Spleen (tissue), 11 donors: ENCODE measurements around the gene PLK5. TPM values are rescaled to one million over a fixed set of nuclear protein-coding genes. Genes with fewer than 3 reads are reported as not detected.
A peak's percentile ranks its signal among the peaks of the same experiment; 100 is the strongest.

Experiments used
- DNase-seq: peaks from one replicate; pipeline ENCODE4 v3.0.0-alpha.2; 2020
- H3K27ac ChIP-seq, 8 donors: fragments of 200-600 bp; sonication (generic) in 7 of 8; 1 replicate in 4 of 8; 2 replicates in 4 of 8; pipeline versions ENCODE4 v1.5.0 to v1.8.0; 2016 to 2021; ENCODE audit warnings: inconsistent platforms in 4 of 8, mild to moderate bottlenecking in 4 of 8, moderate library complexity in 1 of 8
- H3K27me3 ChIP-seq, 7 donors: fragments of 200-600 bp; sonication (generic) in 6 of 7; replicated peaks in 1 of 7; 1 replicate in 4 of 7; 2 replicates in 3 of 7; pipeline versions ENCODE4 v1.5.0 to v1.8.0; 2016 to 2021; ENCODE audit warnings: inconsistent platforms in 3 of 7, mild to moderate bottlenecking in 1 of 7
- H3K36me3 ChIP-seq, 6 donors: fragments of 200-600 bp; sonication (generic) in 5 of 6; 1 replicate in 4 of 6; 2 replicates in 2 of 6; pipeline versions ENCODE4 v1.5.0 to v1.8.0; 2016 to 2021; ENCODE audit warnings: inconsistent platforms in 2 of 6
- H3K4me1 ChIP-seq, 6 donors: fragments of 200-600 bp; sonication (generic) in 5 of 6; 1 replicate in 3 of 6; 2 replicates in 3 of 6; pipeline versions ENCODE4 v1.5.0 to v1.8.0; 2016 to 2021; ENCODE audit warnings: inconsistent platforms in 3 of 6
- H3K4me3 ChIP-seq, 8 donors: fragments of 200-600 bp; sonication (generic) in 7 of 8; 1 replicate in 4 of 8; 2 replicates in 4 of 8; pipeline versions ENCODE4 v1.5.0 to v1.8.0; 2016 to 2021; ENCODE audit warnings: inconsistent platforms in 4 of 8, mild to moderate bottlenecking in 4 of 8, moderate library complexity in 2 of 8
- H3K9me3 ChIP-seq, 8 donors: fragments of 200-600 bp; sonication (generic) in 7 of 8; 1 replicate in 4 of 8; 2 replicates in 4 of 8; pipeline versions ENCODE4 v1.5.0 to v1.8.0; 2016 to 2021; ENCODE audit warnings: inconsistent platforms in 4 of 8
- CTCF ChIP-seq, 11 experiments: fragments of 200-600 bp in 7 of 11; fragments of 450-650 bp in 4 of 11; sonication (generic) in 4 of 11; IDR thresholded peaks in 8 of 11; conservative IDR thresholded peaks in 3 of 11; 1 replicate in 7 of 11; 2 replicates in 4 of 11; pipeline versions ENCODE4 v1.4.0 to v1.8.0; 2016 to 2021; ENCODE audit warnings: antibody characterized with exemption in 11 of 11, inconsistent platforms in 4 of 11, mild to moderate bottlenecking in 1 of 11
- POLR2A ChIP-seq, 3 donors: fragments of 450-650 bp; IDR thresholded peaks; one replicate each; pipeline ENCODE4 v1.5.1; 2017; ENCODE audit warnings: antibody characterized with exemption in 3 of 3, mild to moderate bottlenecking in 1 of 3
- POLR2AphosphoS5 ChIP-seq, 3 donors: sonication (generic); formaldehyde crosslinking; IDR thresholded peaks; one replicate each; pipeline ENCODE4 v1.5.1; 2017; ENCODE audit warnings: antibody characterized with exemption in 3 of 3
- WGBS, 5 donors: extraction: QIAGEN DNeasy Blood & Tissue Kit in 3 of 5; methylation state at CpG; one replicate each; pipeline versions ENCODE4 v1.1.5 to v1.1.7; 2013 to 2018; 5-methylcytosine and 5-hydroxymethylcytosine counted together
- intact Hi-C: fragments of 100-400 bp; cut with DNase I; formaldehyde crosslinking; loops from one replicate; pipeline ENCODE4 v1.15.0; 2023; ENCODE audit warnings: low total_unique reads
- polyA plus RNA-seq, 3 donors: library from polyadenylated mRNA; stranded (reverse); fragments of 200-250 nt; gene quantifications; one replicate each; pipeline ENCODE4 v1.2.1, GENCODE V29; 2013
- total RNA-seq, 7 donors: library from RNA; depleted of rRNA in 3 of 7; stranded (reverse); fragments of >200 nt in 3 of 7; fragmentation: NEBNext Ultra II Directional in 4 of 7; extraction: Animal tissue kit (Norgen Biotek cat#: 25700) in 4 of 7; gene quantifications; one replicate each; pipeline versions ENCODE4 v1.1.0 to v1.2.1, GENCODE V29; 2016 to 2021
- donor health status: healthy with polysubstance abuse.
- donor health status: DM: no; HTN: no; CAD: no; lungs with moderate emphysema.
- donor health status: DM: no; HTN: no; CAD: no.
- donor health status: Bipolar disorder and iron deficiency.
- donor health status: healthy.
- donor health status: DM: no; HTN: no; CAD: no.
- donor health status: DM: yes; HTN: yes; CAD: no.

PLK5 gene
- total and polyA plus RNA-seq, 10 donors = 0.04 to 0.06 (median 0.06) TPM; not detected in 7

DNA sequence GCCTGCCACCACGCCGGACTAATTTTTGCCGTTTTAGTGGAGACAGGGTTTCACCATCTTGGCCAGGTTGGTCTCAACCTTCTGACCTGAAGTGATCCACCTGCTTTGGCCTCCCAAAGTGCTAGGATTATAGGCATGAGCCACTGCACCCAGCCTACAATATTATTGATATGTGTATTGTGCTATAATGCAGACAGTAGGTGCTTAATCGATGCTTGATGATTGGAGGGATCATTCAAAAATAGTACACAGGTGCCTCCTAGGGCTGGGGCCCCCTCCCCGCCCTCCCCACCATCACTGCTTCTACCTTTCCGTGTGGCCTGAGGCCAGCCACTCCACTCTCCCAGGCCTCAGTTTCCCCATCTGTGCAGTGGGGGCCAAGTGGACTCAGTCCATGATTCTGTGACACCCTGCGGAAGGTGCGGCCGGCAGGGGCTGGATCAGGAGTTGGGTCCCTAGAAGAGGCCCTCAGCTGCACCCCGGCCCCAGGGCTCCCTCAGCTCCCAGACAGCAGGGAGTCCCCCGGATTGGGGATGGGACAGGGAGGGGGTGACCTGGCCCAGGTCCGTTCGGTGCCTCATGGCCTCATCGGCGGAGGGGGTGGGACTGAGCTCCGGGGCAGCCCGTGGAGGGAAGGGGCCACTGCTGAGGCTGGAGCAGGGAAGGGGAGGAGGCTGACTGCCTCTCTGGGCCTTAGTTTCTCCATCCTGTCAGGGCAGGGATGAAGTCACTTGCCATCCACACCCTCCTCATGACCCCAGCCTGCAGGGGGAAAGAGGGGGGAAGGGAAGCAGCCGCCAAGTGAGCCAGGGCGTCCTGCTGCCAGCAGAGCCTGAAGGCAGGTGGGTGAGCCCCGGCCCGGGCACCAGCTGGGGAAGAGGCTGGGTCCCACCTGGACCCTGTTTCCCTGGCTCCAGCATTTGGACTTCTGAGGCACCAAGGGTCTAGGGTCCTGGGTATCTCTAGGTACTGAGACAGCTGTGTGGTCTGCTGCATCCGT is 12.3 kb upstream of the PLK5 start:
- no peak overlapping the region for H3K27ac ChIP-seq
- H3K4me1 ChIP-seq = peaks cover 9 to 40% (median 26%) of the 10 kb centered on the region in 6 donors
- peaks cover 0 to 14% (median 0%) of the 10 kb centered on the region in 8 donors for H3K9me3 ChIP-seq
- 48 to 64% (median 56%) methylated on average over 13 to 22 of the region's 22 CpGs for WGBS, 5 donors
- DNase-seq = no peak
- intact Hi-C loops = no loop called here
- no peaks in the 10 kb centered on the region for H3K36me3 ChIP-seq
- TF ChIP-seq POLR2AphosphoS5 (IDR thresholded peaks at IDR 0.05) (no peak), CTCF (IDR thresholded peaks at IDR 0.05 in 8 of 11, conservative IDR thresholded peaks at IDR 0.05 in 3 of 11) (no peak), POLR2A (IDR thresholded peaks at IDR 0.05) (no peak)
- H3K27me3 ChIP-seq = peaks cover 0 to 96% (median 48%) of the 10 kb centered on the region in 7 donors
- peak overlapping the region in 1 of 8 donors; percentile 69 for H3K4me3 ChIP-seq

GRCh38 chr19:1512671-1513498 is 11.0 kb upstream of the PLK5 start, which contains the start of gene ADAMTSL5:
ADAMTSL5 (minus strand) TSS chr19:1513019; CDS start chr19:1510943, 2,076 bp downstream.
- WGBS, 5 donors = 3 to 19% (median 5%) methylated on average over 14 to 78 of the region's 78 CpGs
- peaks cover 0 to 10% (median 0%) of the 10 kb centered on the region in 8 donors for H3K9me3 ChIP-seq
- no peak for TF ChIP-seq POLR2A (IDR thresholded peaks at IDR 0.05)
- TF ChIP-seq CTCF (IDR thresholded peaks at IDR 0.05 in 8 of 11, conservative IDR thresholded peaks at IDR 0.05 in 3 of 11) = peak in 1 of 11 experiments; percentile 31
- peak; percentile 31 to 57 (median 48) for TF ChIP-seq POLR2AphosphoS5 (IDR thresholded peaks at IDR 0.05)
- peak within 1 kb of the TSS in 7 of 8 donors; percentile 13 to 69 (median 37) for H3K4me3 ChIP-seq
- intact Hi-C loops = no loop called here
- H3K27me3 ChIP-seq = peaks cover 0 to 97% (median 48%) of the 10 kb centered on the region in 7 donors
- H3K4me1 ChIP-seq = peaks cover 6 to 31% (median 17%) of the 10 kb centered on the region in 6 donors
- peak within 1 kb of the TSS in 1 of 8 donors; percentile 24 for H3K27ac ChIP-seq
- DNase-seq = no peak
- H3K36me3 ChIP-seq = no peaks in the 10 kb centered on the region

DNA sequence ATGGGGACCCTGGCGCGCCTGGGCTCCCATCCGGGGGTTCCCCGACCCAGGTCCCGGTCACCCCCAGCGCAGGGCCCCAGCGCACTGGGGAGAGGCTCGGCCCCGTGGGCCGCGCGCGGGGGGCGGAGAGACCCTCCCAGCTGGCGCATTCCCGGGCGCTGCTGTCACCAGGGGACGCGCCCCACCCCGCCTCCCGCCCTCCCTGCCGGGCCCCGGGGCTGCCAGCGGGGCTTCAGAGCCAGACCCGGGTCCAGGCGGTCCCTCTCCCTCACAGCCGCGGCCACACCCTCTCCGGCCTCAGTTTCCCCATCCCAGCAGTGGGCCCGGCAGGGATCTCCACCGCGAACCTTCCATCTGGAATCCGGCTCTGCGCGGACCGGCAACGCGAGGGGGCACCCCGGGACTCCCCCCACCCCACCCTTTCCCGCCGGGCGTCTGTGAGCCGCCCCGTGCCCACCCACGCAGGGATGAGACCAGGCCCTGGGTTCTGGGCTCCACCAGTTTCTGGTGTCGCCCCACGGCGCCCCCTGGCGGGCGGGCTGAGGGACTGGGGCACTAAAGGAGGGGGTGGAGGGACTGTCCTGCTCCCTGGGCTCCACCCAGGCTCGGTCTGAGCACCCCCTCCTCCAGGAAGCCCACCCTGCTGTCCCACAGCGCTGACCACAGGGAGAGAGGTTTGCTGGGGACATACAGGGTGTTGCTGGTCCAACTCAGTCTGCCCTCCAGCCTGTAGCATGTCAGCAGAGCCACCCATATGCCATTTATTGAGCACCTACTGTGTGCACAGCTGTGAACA is 10.2 kb upstream of the PLK5 start:
- peaks cover 0 to 97% (median 51%) of the 10 kb centered on the region in 7 donors for H3K27me3 ChIP-seq
- H3K4me3 ChIP-seq = peak overlapping the region in 6 of 8 donors; percentile 16 to 69 (median 37)
- H3K4me1 ChIP-seq = peaks cover 5 to 23% (median 15%) of the 10 kb centered on the region in 6 donors
- 7 to 19% (median 9%) methylated on average over 31 to 52 of the region's 52 CpGs for WGBS, 5 donors
- peak; percentile 89 for DNase-seq
- TF ChIP-seq POLR2A (IDR thresholded peaks at IDR 0.05) = no peak
- peak in 10 of 11 experiments; percentile 2 to 80 (median 60) for TF ChIP-seq CTCF (IDR thresholded peaks at IDR 0.05 in 8 of 11, conservative IDR thresholded peaks at IDR 0.05 in 3 of 11)
- H3K36me3 ChIP-seq = no peaks in the 10 kb centered on the region
- intact Hi-C loops = no loop called here
- H3K27ac ChIP-seq = peak overlapping the region in 1 of 8 donors; percentile 24
- H3K9me3 ChIP-seq = peaks cover 0 to 5% (median 0%) of the 10 kb centered on the region in 8 donors
